Activated CD8-positive, alpha-beta T cell treated with anti-CD3 and anti-CD28 coated beads for 36 hours (primary cell): Measurements from ENCODE around the gene FAM174A. TPM values are rescaled to one million over a fixed set of nuclear protein-coding genes. Genes with fewer than 3 reads are reported as not detected.

Experiments
- ATAC-seq: fragments of 200-7000 bp; cut with Tn5 transposase; one replicate; pipeline ENCODE4 v1.10.0; 2021; ENCODE audit warnings: mild to moderate bottlenecking, moderate library complexity
- CTCF ChIA-PET: fragments of 350-600 bp; sonication (Branson Sonifier 250); formaldehyde crosslinking; loops from one replicate; lab custom pipeline; 2021; ENCODE audit warnings: antibody characterized with exemption; lab: Charles Lee
- POLR2A ChIA-PET: fragments of 350-600 bp; sonication (Branson Sonifier 250); formaldehyde crosslinking; loops from one replicate; lab custom pipeline; 2021; ENCODE audit warnings: antibody characterized with exemption; lab: Charles Lee
- DNase-seq: peaks from one replicate; pipeline ENCODE4 v3.0.0-alpha.2; 2020
- H3K27ac Mint-ChIP-seq: one replicate; pipeline ENCODE4 v1.8.0; 2021; ENCODE audit warnings: mild to moderate bottlenecking, mixed read lengths
- H3K27me3 Mint-ChIP-seq: one replicate; pipeline ENCODE4 v1.8.0; 2021; ENCODE audit warnings: mixed read lengths
- H3K36me3 Mint-ChIP-seq: one replicate; pipeline ENCODE4 v1.8.0; 2021; ENCODE audit warnings: low read depth, mixed read lengths
- H3K4me1 Mint-ChIP-seq: one replicate; pipeline ENCODE4 v1.8.0; 2021; ENCODE audit warnings: low read depth, mixed read lengths
- H3K4me3 Mint-ChIP-seq: one replicate; pipeline ENCODE4 v1.8.0; 2021; ENCODE audit warnings: mild to moderate bottlenecking, moderate library complexity, mixed read lengths
- H3K9me3 Mint-ChIP-seq: one replicate; pipeline ENCODE4 v1.8.0; 2021; ENCODE audit warnings: mixed read lengths
- intact Hi-C: fragments of 100-400 bp; cut with micrococcal nuclease; formaldehyde crosslinking; loops from one replicate; pipeline ENCODE4 v1.10.0; 2022
- total RNA-seq, 2 experiments: library from RNA; stranded (reverse); gene quantifications; one replicate each; pipeline ENCODE4 v1.2.3, GENCODE V29; 2021
- TF ChIP-seq, protein P1 (sequence below): fragments of 200-600 bp; IDR thresholded peaks from one replicate; pipeline ENCODE4 v1.8.0; 2022; ENCODE audit warnings: antibody characterized with exemption, mild to moderate bottlenecking

The FAM174A gene
- total RNA-seq, 2 experiments from 2014 or later = 5.9 to 6.6 TPM

DNA sequence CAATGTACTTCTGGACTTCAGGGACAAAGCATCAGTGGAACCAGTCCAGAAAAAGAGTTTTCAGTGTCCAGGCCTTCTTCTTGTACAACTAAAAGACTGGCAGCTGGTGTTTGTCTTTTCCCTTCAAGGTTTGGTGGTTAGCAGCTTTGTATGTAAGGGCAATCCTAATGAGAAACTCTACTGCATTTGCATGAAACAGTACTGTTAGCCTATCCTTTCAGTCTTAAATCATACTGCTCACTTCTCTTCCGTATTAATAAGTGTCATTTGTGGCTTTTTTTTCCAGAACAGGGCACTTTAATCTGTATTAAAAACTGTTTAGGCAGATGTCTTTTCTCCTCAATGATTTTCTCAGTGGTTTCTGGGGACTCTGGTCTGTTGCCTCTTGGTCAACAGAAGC is 48.9 kb downstream of the FAM174A start:
- ChIA-PET CTCF (no interaction called here), POLR2A (interaction anchor here (0.9 kb wide), 1 partner anchor 81 kb away, joined by 4 read pairs; no protein-coding TSS in a partner anchor)
- DNase-seq = no peak
- H3K27ac Mint-ChIP-seq = no peak overlapping the region
- no peaks in the 10 kb centered on the region for H3K27me3 Mint-ChIP-seq
- H3K4me1 Mint-ChIP-seq = no peaks in the 10 kb centered on the region
- no peaks in the 10 kb centered on the region for H3K9me3 Mint-ChIP-seq
- TF ChIP-seq, protein P1, sequence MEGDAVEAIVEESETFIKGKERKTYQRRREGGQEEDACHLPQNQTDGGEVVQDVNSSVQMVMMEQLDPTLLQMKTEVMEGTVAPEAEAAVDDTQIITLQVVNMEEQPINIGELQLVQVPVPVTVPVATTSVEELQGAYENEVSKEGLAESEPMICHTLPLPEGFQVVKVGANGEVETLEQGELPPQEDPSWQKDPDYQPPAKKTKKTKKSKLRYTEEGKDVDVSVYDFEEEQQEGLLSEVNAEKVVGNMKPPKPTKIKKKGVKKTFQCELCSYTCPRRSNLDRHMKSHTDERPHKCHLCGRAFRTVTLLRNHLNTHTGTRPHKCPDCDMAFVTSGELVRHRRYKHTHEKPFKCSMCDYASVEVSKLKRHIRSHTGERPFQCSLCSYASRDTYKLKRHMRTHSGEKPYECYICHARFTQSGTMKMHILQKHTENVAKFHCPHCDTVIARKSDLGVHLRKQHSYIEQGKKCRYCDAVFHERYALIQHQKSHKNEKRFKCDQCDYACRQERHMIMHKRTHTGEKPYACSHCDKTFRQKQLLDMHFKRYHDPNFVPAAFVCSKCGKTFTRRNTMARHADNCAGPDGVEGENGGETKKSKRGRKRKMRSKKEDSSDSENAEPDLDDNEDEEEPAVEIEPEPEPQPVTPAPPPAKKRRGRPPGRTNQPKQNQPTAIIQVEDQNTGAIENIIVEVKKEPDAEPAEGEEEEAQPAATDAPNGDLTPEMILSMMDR = no peak
- H3K36me3 Mint-ChIP-seq = peaks cover 15% of the 10 kb centered on the region
- intact Hi-C loops = no loop called here
- no peak overlapping the region for H3K4me3 Mint-ChIP-seq
- ATAC-seq = no peak

DNA sequence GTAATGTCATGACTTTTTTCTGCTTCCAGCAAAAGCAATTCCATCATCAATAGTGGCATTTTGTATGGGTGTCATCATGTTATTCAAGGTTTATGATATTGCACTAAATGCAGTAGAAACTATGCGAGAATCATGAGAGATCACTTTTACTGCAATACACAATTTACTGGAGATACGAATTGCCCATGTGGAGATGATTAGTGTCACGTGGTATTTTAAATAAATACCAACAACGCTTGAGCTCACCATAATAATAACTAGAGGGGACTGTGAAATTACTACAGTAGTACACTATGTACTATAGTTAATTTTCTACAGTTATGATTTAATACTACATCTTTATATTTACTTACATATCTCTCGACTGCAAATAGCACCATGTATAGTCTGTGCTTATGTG is 49.7 kb downstream of the FAM174A start:
- Mint-ChIP-seq H3K4me1 (no peaks in the 10 kb centered on the region), H3K36me3 (peaks cover 15% of the 10 kb centered on the region), H3K9me3 (no peaks in the 10 kb centered on the region), H3K27ac (no peak overlapping the region), H3K27me3 (no peaks in the 10 kb centered on the region), H3K4me3 (no peak overlapping the region)
- DNase-seq = no peak
- no peak for ATAC-seq
- intact Hi-C loops = no loop called here
- TF ChIP-seq, protein P1 = no peak
- POLR2A ChIA-PET = interaction anchor here (0.9 kb wide), 1 partner anchor 82 kb away, joined by 4 read pairs; no protein-coding TSS in a partner anchor
- CTCF ChIA-PET = no interaction called here

DNA sequence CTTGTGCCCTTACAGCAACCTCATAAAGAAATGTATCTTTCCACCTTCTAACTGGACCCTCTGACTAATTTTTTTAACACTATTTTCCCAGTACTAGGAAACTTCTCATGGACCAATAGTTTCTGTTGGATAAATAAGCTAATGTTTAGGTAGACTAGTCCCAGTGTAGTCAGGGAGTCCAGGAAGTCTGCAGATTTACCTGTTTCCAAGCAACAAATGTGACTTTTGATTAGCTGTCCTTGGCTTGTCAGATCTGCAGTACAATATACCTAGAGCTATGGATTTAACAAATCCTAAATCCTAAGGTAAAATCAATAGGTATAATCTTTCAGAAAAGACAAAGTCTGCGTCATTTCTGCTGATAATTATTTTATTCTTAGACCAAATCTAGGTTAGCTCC is 55.7 kb downstream of the FAM174A start:
- no peak overlapping the region for H3K27ac Mint-ChIP-seq
- no peaks in the 10 kb centered on the region for H3K9me3 Mint-ChIP-seq
- H3K27me3 Mint-ChIP-seq = no peaks in the 10 kb centered on the region
- POLR2A ChIA-PET = no interaction called here
- TF ChIP-seq, protein P1 = no peak
- no peak for ATAC-seq
- intact Hi-C loops = no loop called here
- H3K36me3 Mint-ChIP-seq = peaks cover 6% of the 10 kb centered on the region
- DNase-seq = no peak
- CTCF ChIA-PET = interaction anchor here (1.5 kb wide), 1 partner anchor 161 kb away, joined by 5 read pairs; no protein-coding TSS in a partner anchor
- H3K4me1 Mint-ChIP-seq = no peaks in the 10 kb centered on the region
- H3K4me3 Mint-ChIP-seq = no peak overlapping the region

DNA sequence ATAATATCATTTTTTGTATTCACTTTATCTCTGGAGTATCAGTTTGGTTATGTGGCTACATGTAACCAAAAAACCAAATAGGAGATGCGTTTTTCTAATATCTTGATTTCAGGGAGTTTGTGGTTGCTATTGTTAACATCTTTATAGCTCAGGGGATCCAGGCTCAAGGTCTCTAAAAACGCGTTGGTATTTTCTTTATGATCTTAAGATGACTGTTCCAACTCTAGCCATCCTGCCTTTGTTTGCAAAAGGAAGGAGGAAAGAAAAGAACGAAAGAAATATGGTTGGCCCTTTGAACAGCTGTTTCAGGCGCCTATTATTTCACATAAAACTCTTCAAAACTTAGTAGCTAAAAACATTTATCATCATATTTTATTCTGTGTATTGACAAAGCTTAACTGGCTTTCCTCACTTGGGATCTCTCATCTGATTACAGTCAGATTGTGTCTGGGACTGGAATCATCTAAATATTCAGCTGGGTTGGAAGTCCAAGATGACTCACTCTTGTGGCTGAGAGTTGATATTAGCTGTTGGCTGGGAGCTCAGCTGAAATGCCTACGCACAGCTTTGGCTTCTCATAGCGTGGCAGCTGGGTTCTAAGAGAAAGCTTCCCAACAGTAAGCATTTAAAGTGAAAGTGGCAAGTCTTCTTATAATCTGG is 60.1 kb downstream of the FAM174A start:
- H3K36me3 Mint-ChIP-seq = no peaks in the 10 kb centered on the region
- H3K4me3 Mint-ChIP-seq = no peak overlapping the region
- ATAC-seq (no peak), DNase-seq (no peak)
- H3K9me3 Mint-ChIP-seq = no peaks in the 10 kb centered on the region
- H3K4me1 Mint-ChIP-seq = no peaks in the 10 kb centered on the region
- ChIA-PET CTCF (no interaction called here), POLR2A (no interaction called here)
- no peak overlapping the region for H3K27ac Mint-ChIP-seq
- intact Hi-C loops = no loop called here
- TF ChIP-seq, protein P1 = no peak
- H3K27me3 Mint-ChIP-seq = no peaks in the 10 kb centered on the region

DNA sequence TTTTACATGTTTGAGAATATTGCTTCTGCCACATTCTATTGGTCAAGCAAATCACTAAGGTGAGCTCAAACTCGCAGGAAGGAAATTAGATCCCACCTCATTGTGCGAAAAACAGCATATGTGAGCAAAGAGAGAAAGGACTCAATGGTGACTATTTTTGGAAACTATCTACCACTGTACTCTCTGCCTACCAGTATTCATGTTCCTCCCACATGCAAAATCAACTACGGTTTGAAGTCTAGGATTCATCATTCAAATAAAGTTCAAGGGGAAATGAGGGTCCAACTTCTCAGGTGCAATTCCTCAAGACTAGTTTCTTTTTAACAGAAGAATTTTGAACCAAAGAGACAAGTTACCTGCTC is 60.6 kb downstream of the FAM174A start:
- Mint-ChIP-seq H3K4me1 (no peaks in the 10 kb centered on the region), H3K9me3 (no peaks in the 10 kb centered on the region), H3K36me3 (no peaks in the 10 kb centered on the region), H3K27ac (no peak overlapping the region), H3K27me3 (no peaks in the 10 kb centered on the region), H3K4me3 (no peak overlapping the region)
- TF ChIP-seq, protein P1 = no peak
- ChIA-PET CTCF (no interaction called here), POLR2A (no interaction called here)
- ATAC-seq (no peak), DNase-seq (no peak)
- intact Hi-C loops = no loop called here
